Upper lobe of left lung (tissue), 4 donors: Measurements from ENCODE around the gene CPEB3.

Source experiments
- POLR2A ChIP-seq, 4 donors: fragments of 450-650 bp; IDR thresholded peaks; one replicate each; pipeline ENCODE4 v1.5.1; 2016 to 2017; ENCODE audit warnings: antibody characterized with exemption in 4 of 4, mild to moderate bottlenecking in 2 of 4
- POLR2AphosphoS5 ChIP-seq, 2 donors: sonication (generic); formaldehyde crosslinking; IDR thresholded peaks; one replicate each; pipeline ENCODE4 v1.5.1; 2017; ENCODE audit warnings: antibody characterized with exemption in 2 of 2

- TF ChIP-seq POLR2A (IDR thresholded peaks at IDR 0.05) (no peak), POLR2AphosphoS5 (IDR thresholded peaks at IDR 0.05) (no peak)
Observed at GRCh38 chr10:92291616-92291865, 663 bp upstream of the CPEB3 start.
